HG02884 (cell line): Measurements from ENCODE around the gene RIC8A.
"Not testable (repeated sequence)": the region's sequence is repeated elsewhere in the genome, so short reads cannot be mapped to it uniquely, and the experiment has no call there.

Source experiments
- ATAC-seq: cut with Tn5 transposase; IDR thresholded peaks from one replicate; pipeline ENCODE4 v1.9.1; 2021; ENCODE audit warnings: mild to moderate bottlenecking, moderate library complexity; ENCODE audit not compliant: unreplicated experiment

RIC8A gene

DNA sequence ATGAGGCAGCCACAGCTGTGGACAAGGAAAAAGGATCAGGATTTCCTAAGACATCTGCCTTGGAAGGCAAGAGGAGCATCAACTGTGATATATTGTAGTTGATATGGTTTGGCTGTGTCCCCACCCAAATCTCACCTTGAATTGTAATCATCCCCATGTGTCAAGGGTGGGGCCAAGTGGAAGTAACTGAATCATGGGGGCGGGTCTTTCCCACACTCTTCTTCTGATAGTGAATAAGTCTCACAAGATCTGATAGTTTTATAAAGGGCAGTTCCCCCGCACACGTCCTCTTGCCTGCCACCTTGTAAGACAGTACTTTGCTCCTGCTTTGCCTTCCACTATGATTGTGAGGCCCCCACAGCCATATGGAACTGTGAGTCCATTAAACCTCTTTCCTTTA, 10.2 kb downstream of the RIC8A start:
- no peak for ATAC-seq

DNA sequence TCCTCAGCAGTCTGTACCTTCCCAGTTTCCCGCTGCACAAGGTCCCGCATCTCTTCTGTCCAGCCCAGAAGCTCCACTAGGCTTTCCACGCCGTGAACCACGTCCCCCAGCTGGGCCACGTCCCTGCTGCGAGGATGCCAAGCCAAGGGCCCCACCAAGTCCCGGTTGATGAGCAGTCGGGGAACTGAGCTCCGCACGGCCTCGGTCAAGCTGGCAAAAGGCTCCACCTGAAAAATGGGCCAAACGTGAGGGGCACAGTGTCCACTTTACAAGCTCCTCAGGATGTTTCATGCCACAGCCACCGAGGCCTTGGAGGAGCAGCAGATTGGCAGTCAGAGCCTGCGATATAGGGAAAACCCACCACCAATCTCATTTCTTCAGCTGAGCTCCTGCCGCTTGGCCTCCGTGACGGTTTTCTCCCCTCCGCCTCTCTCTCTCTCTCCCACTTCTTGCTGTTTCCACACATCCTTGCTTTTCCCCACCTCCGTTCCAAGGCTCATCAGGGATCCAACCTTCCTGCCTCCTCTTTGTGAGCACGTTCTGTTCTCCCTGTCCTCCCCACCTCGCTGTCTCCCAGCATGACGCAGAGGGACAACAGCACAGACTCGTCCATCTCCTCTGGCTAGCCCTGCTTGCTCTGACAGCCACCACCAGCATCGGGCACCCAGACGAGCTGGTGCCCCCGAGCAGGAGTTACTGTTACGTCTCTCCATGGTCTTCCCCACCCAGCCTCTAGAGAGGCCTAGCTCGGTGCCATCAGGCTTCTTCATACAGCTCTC, 11.5 kb downstream of the RIC8A start:
- no peak for ATAC-seq

DNA sequence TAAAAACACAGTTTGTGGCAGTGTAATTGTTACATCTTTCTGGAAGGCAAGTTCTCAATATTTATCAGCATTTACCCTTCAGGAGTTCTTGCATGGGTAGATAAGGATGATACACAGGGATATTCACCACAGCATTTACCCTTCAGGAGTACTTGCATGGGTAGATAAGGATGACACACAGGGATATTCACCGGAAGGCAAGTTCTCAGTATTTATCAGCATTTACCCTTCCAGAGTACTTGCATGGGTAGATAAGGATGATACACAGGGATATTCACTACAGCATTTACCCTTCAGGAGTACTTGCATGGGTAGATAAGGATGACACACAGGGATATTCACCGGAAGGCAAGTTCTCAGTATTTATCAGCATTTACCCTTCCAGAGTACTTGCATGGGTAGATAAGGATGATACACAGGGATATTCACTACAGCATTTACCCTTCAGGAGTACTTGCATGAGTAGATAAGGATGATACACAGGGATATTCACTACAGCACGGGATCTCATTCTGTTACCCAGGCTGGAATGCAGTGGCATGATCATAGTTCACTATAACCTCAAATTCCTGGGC, 13.2 kb downstream of the RIC8A start:
- not testable (repeated sequence) for ATAC-seq

DNA sequence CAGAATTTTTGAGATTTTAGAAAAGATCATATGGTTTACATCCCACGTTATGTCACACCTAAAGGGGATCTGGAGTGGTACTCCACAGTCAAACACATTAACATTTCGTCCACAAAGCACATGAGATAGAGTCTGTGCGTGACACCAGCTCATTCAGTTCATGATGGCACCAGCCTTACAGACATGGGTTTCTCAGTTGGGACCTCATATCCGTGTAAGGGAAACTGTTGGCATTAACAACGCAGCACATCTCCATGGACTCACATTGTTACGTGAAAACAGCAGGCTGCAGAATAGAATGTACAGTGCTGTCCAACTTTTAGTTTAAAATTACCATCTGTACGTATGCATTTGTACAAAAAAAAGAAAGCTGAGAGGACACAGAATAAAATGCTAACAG, 14.0 kb downstream of the RIC8A start:
- no peak for ATAC-seq

DNA sequence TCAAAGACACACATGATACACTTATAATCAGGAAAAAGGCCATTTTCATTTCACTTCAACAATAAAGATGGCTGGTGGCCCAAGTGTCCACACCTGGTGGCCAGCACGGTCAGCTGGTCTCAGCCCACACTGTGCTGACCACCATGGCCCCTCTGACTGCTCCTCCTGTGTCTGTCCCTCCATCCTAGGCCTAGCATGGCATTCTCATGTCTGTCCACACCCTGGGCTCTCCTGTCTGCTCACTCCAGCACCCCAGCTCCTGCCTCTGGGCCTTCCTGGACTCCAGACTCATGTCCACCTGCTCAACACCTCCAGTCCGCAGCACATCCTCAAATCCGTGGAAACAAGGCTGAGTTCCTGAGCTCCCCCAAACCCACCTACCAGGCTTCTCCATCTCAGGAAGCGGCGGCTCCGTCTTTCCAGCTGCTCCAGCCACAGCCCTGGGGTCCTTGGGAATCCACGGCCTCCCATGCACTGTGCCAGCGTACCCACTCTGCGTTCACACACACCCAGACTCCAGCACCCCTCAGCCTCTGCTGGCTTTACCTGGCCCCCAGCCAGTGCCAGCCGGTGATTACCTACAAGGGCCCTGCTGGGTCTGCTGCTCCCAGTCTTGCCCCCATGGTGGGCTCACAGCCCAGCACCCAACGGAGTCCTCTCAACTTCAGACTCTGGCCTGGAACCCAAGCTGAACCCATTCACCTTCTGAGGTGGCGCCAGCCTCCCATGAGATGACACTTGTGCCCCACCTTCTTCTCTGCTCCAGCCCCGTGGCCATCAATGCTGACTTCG, 14.7 kb downstream of the RIC8A start:
- ATAC-seq = no peak

DNA sequence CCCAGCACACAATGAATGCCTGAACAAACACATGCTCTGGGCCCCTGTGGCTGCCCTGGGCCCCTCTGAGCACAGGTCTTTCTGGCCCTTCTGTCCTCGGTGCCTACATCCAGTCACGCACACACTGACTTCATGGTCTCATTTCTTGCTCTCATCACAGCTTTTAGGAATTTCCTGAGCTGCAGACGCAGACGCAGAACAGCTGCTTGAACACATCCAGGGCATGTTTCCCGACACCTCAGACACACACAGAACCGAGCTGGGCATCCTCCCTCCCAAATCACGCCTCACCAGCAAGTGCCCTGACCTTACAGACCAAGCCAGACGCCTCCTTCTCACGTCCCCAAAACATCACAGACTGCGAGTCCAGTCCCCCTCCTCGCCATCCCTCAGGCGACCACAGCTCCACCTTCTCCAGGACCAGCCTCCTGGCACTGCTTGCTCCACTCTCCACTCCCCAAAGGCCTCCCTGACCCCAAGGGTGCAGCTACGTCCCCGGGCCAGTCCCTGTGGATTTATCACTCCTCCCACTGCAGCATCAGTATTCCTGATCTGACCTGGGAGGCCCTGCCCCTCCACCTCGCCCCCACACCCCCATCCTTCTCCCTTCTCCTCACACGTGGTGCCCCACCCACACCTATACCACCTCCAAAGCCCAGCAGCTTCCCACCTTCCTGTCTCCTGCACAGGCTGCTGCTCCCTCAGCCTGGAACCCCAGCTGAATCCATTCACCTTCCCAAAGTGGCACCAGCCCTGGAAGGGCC, 15.7 kb downstream of the RIC8A start:
- no peak for ATAC-seq

DNA sequence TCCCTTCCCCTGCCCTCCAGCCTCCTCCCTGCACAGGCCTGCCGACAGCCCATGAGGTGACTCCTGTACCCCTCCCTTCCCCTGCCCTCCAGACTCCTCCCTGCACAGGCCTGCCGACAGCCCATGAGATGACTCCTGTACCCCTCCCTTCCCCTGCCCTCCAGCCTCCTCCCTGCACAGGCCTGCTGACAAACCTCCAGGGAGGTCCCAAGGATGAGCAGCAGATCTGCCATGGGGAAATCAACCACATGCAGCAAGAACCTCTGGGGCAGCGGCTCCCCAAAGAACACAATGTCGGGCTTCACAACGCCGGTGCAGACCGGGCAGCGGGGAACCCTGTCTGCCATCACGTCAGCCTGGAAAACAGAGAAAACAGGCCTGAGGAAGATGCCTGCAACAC, 16.4 kb downstream of the RIC8A start:
- no peak for ATAC-seq

DNA sequence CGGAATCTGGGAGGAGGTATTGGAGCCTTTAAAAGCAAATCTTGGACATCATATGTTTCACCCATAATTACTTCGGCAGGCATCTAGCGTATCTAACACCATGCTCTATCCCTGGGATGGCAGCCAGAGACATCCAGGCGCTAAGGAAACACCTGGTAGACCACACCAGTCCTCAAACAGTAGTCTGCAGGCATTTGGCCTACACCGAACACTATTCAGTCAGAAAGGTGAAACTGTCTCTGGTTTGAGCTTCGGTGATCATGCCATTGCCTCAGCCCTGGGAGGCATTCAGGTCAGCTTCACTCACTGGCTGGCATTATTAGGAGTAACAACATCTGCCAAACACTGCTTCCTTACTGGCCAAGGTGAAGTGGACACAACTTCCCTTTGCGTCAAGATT, 16.9 kb downstream of the RIC8A start:
- no peak for ATAC-seq

DNA sequence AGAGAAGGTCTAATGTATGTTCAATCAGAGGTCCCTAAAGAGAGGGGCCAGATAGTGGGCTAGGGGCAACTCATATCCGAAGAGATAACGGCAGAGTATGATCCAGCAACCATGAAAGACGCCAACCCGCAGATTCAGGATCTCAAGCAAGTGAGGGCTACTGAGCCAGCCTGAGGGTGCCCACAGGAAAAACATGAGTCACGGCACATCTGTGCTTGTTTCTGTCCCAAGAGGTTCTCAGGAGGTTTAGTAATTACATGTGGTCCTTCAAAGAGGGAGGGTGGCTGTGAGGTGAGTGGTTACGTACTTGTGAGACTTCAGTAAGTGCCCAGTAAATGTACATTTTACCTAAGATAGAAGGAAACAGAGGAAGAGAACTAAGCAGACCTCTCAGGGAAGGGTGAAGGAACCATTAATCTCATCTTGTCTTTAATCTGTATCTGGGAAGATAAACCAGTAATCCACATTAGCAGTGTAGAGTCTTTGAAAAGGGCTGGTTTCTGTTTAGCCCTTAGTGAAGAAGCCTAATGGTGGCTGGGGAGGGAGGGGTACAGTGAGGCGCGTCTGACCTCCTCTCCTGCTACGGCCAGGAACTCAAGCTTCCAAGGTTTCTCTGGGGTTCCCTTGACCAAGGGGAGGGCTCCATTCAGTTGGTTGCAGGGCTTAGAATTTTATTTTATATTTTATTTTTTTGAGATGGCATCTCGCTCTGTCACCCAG, 18.4 kb downstream of the RIC8A start:
- ATAC-seq = no peak

DNA sequence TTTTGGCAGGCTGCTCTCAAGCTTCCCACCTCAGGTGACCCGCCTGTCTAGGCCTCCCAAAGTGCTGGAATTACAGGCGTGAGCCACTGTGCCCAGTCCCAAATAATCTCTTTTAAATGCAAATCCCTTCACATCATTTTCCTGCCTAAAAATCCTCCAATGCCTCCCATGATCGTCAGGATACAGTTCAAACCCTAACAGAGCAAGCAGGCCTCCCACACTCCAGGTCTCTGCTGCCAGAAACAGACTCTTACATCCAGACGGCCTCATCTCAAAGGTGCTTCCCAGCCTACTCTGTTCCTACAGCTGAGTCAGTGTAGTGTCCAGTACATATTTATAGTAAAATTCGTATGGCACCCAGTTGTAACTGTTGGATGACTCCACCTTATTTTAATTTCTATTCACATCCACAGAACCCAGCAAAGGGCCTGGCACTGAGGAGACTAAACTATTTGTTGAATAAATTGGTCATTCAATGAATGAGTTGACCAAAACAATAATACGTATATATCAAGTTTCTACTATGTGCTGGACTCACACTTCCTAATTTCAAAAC, 20.4 kb downstream of the RIC8A start:
- ATAC-seq = no peak

DNA sequence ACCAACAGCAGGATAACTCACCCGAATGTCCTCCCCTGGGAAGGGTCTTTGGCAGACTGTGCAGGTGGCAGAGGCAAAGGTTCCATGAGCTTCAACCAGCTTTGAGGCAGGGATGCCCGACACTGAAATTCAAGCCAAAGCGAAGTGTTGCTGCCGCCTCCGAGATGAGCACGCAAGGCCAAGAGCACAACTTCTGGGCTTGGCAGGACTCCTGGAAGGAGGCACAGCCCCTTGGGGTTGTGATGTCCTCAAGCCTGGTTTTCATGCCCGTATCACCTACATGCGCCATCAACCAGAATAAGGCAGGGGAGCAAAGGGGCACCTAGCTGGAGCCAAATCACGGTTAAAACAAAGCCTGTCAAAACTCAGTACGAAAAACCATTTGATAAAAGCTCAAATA, 22.9 kb downstream of the RIC8A start:
- no peak for ATAC-seq

DNA sequence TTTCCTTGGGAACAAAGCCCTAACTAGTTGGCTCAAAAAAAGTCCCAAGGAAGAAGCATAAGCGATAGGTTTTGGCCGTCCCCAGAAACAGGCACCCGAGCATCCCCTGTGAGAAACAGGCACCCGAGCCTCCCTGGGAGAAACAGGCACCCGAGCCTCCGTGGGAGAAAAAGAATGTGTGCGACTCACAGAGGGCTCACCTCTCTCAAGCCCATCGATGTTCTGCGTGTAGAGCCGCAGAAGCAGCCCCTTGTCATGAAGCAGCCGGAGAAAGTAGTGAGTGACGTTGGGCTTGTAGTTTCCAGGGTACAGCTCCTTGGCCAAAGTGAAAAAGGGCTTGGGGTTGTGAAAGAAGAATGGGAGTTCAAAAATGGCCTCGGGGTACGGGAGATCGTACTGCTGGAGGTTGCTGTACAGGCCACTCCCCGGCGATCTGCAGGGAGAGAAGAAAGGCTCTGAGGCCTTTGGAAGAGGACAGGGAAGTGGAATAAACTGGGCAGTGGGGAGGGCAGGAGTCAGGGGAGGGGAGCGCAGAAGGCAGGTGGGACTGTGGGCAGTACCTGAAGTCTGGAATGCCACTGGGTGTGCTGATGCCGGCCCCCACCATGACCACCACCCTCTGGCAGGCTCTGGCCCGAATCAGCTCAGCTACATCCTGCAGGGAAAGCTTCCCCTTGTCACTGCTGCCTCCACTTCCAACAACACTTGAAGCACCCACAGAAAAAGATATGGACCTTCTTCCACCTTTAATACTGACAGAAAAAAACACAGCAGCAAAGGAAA, 25.5 kb downstream of the RIC8A start:
- ATAC-seq = no peak

DNA sequence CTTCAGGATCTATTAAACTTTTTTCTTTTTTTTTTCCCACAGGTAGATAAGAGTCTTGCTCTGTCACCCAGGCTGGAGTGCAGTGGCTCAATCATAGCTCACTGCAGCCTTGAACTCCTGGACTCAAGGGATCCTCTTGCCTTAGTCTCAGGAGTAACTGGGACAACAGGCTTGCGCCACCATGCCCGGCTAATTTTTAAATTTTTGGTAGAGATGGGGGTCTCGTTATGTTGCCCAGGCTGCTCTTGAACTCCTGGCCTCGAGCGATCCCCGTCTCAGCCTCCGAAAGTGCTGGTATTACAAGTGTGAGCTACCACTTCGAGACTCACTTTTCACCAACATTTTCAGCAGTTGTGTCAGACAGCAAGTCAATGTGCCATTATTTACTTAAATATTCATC, 27.7 kb downstream of the RIC8A start:
- no peak for ATAC-seq

DNA sequence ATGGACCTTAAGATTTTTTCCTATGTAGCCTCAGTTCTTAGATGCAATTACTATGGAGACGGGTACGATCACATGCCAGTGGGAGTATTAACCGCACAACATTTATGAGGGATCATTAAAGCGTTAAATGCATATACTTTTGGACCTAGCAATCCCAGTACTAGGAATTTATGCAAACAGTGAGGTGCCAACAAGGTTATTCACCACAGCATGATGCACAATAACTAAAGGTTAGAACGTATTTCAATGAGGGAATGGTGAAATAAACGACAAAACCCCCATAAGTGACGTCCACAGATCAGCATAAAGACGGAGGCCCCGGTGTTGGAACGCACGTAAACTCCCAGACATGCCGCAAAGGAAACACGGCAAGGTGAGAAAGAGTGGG, 28.1 kb downstream of the RIC8A start:
- peak; percentile 10 for ATAC-seq

DNA sequence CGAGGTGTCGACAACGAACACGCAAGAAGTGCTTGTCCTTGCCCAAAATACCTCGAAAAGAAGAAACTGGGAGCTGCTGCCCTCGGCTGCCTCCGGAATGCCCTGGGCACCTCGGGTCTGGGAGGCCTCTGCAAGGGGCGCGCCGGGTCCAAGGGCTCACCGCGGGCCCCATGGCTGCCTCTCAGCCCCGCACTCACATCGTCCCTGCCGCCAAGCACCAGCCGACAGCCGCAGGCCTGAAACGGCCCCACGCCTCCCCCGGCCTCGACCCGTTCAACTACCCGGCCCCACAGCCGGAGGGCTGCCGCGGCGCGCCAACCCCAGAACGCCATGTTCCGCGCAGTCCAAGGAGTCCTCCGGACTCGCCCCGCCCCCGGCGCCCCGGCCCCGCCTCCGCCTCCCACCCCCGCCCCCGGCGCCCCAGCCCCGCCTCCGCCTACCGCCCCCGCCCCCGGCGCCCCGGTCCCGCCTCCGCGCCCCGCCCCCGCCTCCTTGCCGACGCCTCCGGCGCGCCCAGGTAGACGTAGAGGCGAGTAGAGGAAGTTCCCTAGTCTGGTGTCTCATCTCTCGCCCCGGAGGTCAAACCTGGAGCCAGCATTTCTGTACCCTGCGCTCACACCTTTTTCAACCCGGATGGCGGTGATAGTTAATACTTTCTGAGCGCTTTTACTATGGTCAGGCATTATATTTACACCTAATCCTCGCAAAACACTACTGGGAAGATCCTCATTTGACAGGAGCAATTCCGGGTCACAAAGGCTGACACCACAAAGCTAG, 28.7 kb downstream of the RIC8A start, which contains the start of gene SIRT3:
TSS of gene SIRT3 (minus strand) at position 346 of the 777 bp plus-strand sequence. CDS start at position 332, 14 bp downstream.
- ATAC-seq = peak; percentile 69

DNA sequence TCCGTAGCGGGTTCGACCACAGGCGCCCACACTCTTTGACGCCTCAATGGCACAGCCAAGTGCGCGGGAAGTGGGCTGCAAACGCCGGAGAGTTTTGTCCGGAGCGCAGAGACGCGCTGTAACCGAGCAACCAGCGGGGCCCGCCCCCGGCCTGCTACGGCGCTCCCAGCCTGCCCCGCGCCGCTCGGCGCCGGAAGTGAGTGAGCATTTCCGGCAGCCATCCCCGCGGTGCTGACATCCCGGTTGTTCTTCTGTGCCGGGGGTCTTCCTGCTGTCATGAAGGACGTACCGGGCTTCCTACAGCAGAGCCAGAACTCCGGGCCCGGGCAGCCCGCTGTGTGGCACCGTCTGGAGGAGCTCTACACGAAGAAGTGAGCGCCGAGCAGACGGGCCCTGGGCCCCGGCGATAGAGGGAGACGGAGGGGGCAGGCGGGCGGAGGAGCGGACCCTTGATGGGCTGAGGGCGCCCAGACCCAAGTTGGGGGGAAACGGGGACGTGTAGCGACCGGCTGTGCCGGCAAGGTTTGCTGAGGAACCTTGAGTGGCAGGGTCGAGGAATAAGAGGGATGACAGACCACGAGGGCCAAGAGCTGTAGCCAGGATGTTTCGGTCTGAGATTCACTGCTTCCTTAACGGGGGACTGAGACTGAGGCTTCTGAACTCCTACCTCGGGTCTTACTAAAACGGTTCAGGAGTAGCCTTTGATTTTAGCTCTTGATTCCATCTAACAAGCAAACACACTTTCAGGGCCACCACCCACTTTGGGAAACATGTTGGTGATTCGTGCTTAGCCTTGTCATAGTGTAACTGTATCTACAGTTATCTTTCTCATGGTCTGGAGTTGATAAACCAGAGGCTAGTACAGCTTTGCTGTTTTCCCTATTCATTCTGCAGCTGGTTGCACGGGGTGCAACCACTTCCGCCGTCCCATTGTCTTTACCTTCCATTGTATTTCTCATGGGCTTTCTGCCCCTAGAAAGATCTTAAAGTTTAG, 29.6 kb downstream of the RIC8A start, which contains the start of gene PSMD13:
TSS of gene PSMD13 (plus strand) at position 203 of the 994 bp plus-strand sequence. CDS start at position 277, 74 bp downstream.
- ATAC-seq = peak; percentile 78

DNA sequence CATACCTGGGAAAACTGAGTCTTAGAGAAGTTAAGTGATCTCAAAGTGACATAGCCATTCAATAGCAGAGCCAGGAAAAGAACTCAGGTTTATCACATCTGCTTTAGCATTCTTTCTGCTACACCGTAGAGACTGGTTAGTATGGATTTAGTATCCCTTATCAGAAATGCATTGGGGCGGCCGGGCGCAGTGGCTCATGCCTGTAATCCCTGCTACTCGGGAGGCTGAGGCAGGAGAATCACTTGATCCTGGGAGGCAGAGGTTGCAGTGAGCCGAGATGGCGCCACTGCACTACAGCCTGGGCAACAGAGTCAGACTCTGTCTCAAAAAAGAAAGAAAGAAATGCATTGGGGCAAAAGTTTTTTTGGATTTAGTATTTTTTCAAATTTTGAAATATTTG, 30.8 kb downstream of the RIC8A start:
- ATAC-seq = not testable (repeated sequence)
